NOMO-1 treated with DMSO at 0.1 percent for 48 hours (cell line): Measurements from ENCODE around the gene RFNG.

Source experiments
- DNase-seq: peaks from one replicate; lab custom pipeline; 2025; ENCODE audit not compliant: unreplicated experiment; lab: John Stamatoyannopoulos, UW

The RFNG gene

GRCh38 chr17:82003411-82004381, 47.9 kb downstream of the RFNG start:
- DNase-seq = no peak

GRCh38 chr17:82001571-82002056, 50.0 kb downstream of the RFNG start:
- no peak for DNase-seq

GRCh38 chr17:82000803-82001570, 50.6 kb downstream of the RFNG start:
- DNase-seq = no peak

- DNase-seq = no peak
Measured at GRCh38 chr17:81999976-82000802, 51.4 kb downstream of the RFNG start.

GRCh38 chr17:81999587-81999975, 52.0 kb downstream of the RFNG start:
- no peak for DNase-seq

GRCh38 chr17:81998691-81999438, 52.7 kb downstream of the RFNG start:
- no peak for DNase-seq

GRCh38 chr17:81998212-81998611, 53.4 kb downstream of the RFNG start:
- no peak for DNase-seq
